ENCODE measurements around the gene NAV2.

The NAV2 gene

DNA sequence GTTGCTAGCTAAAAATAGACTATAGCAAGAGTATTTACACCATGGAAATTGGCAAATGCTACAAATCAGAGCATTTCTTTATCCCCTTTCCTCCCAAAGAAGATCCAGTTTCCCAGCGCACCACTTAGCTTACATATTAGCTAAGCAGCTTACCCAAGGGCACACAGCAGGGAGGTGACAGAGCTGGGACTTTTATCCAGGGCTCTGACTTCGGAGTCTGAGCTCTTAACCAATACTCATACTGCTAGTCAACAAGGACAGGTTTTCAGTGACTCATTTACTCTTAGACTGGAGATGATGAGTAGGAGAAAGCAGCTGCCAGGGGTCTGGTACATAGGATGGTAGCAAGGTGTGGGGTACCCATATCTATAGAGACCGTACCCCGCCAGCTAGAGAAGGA lies 38.4 kb downstream of the NAV2 start:
- DNase-seq: no peak

GRCh38 chr11:19753451-19754106 lies 40.9 kb downstream of the NAV2 start:
- no peak for DNase-seq

DNA sequence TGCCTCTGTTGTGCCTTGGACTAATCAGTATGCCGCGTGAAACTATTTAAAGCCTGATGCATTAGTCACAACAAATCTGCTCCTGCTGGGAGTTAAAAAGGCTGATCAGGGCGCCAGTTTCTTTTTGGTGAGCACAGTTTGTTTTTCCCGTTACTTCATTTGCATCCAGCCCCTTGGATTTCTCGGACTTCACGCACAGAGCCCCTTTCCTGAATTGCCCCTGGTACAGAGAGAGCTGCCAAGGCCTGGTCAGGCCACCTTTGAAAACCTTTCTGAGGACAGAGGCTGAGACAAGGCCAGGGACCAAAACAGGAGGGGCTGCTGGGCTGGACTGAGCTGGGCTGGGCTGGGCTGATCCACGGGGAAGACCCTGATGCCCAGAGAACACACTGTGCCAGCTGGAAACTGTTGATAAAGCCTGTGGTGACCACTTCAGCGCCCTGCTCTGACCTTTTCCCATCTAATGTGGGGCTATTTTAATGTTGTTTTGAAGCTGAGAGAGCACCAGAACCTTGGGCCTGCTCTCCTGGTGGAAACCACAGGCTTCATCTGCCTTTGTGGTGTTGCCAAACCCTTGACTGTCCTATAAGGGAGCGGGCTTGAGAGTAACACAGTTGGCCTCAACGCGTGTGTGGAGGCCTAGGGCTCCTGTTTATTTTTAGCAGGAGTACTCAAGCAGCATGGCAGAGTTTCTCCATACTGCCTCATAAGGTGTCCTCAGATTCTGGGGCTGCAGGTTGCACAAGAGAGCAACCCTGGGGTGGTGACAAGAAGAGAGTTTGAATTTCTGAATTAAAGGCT lies 44.2 kb downstream of the NAV2 start:
- DNase-seq: no peak

GRCh38 chr11:19759389-19759788 lies 46.8 kb downstream of the NAV2 start:
- no peak for DNase-seq

- DNase-seq: no peak
Observed at GRCh38 chr11:19762266-19762665, 49.6 kb downstream of the NAV2 start.

DNA sequence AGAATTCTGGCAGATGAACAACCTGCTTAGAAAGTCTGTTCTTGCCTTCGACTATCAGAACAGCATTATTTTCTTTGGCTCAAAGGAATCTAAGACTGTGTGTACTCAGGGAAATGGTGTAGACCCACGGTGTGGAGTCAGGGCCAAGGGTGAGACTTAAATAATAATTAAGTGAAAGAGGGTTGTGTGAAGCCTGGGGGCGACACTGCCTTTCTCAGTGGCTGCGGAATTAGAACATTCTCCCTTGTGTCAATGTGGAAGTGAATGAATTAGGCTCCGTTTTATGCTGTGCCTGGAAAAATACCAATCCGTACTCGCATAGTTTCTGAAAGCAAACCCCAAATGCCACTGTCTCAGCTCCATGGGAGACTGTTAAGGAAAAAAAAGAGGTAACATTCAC lies 50.7 kb downstream of the NAV2 start:
- DNase-seq: no peak

DNA sequence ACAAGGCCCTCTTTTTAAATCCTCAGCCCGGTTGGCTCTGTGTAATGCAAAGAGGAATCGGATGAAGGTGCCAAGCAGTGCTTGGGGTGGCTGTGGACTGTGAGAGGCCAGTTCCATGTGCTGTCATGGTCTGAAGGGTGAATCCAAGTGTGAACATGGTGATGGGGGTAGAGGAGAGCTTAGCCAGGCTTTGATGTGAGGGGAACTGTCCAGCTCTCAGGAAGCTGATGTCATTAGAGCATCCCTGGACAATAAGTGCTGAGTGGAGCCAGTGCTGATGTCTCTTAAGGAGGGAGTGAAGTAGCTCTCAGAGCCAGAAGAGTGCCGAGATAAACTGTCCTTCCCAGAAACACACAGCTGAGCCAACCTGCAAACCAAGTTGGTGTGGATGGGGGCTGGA lies 53.6 kb downstream of the NAV2 start:
- no peak for DNase-seq

DNA sequence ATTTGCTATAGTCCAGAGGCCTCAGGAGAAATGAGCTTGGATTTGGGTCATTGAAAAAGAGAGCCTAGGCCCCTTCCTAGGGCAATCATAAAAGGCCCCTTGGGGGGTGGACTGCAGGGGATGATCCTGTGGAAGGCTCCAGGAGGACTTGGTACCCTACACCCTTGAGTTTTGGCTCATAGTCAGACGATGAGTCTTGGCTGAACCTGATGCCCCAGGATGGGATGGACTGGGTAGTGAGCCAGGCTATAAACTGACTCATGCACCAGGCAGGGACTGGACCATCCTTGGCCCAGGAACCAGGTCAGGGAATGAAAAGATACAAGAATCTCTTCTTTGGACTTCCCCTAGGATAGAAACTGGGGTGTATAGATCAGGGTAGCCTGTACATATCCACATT lies 54.2 kb downstream of the NAV2 start:
- DNase-seq: no peak

- no peak for DNase-seq
Observed at GRCh38 chr11:19767627-19768151, 55.1 kb downstream of the NAV2 start.

DNA sequence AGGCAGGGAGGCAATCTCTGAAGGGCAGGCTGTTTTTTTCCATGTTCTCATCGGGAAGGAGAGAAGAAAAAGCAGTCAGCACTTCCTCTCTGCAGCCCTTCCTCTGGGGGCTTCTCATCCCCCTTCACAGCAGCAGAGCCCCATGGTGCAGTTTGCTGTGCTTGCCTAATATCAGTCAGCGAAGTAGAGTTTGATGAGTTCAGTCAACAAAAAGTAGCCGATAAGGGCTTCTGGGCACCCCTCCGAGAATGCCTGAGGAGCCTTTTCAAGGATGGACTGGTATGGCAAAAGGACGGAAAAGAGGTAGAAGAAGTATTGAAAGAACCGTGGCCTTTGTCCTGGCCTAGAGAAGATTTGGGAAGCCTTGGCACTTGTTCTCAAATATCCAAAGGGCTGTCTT lies 55.6 kb downstream of the NAV2 start:
- no peak for DNase-seq

DNA sequence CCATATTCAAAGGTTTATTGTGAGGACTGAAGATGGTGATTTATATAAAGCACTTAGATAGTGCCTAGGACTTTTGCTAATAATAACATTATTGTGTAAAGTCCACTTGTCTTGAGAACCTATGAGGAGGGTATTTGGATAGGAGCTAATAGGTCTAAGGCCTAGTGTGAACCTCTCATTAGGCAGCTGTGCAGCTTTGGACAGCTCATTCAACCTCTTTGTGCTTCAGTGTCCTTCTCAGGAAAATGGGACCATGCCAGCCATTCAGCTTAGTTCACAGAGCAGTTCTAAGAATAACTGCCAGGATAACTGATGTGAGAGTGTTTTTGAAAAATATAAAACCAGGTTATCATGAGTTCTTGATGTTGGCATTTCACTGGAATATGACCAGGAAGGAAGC lies 56.2 kb downstream of the NAV2 start:
- no peak for DNase-seq

GRCh38 chr11:19769820-19770219 lies 57.2 kb downstream of the NAV2 start:
- DNase-seq: no peak

GRCh38 chr11:19770277-19770676 lies 57.6 kb downstream of the NAV2 start:
- DNase-seq: no peak

DNA sequence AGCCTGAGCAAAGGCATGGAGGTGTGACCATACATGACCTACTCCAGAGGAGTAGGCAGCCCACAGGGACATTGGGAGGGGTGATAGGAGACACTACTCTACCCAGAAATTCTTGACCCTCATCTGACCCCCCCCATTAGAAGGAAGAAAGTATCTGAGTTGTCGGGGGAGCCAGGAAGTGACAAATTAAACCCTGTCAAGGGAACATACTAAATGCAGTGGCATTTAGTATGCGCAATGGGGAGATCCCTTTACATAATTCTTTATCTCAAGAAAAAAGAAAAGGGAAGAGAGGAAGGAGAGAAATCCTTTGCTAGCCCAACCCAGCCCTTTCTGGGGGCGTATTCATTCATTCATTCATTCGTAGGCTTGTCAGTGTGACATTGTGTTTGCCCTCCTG lies 58.8 kb downstream of the NAV2 start:
- no peak for DNase-seq

DNA sequence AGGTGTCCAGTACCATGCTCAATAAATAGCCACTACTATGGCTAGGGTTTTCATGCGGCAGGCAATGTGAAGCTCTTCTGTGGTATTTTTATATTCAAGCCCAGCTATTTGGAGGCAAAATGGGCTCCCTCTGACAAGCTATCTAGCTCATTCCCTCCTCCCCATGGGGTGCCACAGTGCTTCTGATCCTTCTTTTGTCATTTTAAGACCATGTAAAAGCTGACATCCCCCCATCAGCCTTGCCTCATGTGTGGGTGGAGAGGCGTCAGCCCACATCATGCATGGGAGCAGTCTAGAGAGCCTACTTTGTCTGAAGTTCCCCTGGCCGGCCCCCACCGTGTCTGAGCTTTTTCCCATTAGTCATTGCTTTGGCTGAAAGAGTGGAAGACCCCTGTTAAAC lies 59.8 kb downstream of the NAV2 start:
- DNase-seq: no peak

DNA sequence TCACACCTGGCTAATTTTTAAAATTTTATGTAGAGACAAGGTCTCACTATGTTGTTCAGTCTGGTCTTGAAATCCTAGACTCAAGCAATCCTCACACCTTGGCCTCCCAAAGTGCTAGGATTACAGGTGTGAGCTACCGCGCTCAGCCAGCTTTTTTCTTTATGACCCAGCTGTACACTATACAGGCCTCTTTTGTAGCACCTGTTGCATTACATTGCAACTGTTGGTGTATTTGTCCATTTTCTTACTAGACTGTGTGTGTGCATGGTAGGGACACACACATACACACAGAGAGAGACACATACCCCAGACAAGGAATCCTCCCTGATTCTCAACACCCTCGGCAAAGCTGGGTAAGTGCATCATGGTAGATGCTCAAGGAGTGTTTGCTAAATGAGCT lies 61.7 kb downstream of the NAV2 start:
- no peak for DNase-seq

GRCh38 chr11:19774817-19775580 lies 62.4 kb downstream of the NAV2 start:
- DNase-seq: no peak

GRCh38 chr11:19775622-19776021 lies 63.0 kb downstream of the NAV2 start:
- no peak for DNase-seq

- no peak for DNase-seq
Observed at GRCh38 chr11:19777039-19777376, 64.4 kb downstream of the NAV2 start.

DNA sequence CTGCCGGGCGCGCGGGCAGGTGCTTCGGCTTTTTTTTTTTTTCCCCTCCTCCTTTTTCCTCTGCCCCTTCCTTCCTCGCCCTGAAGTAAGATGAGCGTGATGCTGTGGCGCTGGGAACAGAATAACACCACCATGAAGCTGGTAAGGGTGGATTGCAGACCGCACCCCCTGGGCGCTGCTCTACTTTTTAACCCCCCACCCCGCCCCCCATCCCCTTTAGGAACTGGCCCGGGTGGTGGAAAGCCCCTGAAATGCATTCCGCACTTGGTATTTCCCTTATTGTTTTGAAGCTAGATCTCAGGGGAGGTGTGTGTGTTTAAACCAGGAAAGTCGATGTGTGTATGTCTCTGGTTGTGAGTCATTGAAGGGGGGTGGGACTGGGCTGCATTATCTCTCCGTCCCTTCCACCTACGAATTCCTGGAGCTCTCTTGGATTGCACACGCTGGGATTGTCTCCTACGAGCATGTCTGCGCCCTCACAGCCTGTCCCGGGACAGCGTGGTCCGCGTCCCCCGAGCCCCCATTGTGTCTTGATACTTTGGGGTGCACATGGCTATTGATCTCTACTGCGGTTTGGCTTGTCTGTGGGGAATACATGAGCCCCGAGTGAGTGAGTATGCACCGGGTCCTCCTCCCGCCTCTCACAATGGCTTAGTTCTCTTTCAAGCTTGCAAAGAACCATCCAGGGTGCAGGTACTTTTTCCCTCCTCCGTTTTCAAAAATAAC lies 64.9 kb downstream of the NAV2 start:
- DNase-seq: no peak

DNA sequence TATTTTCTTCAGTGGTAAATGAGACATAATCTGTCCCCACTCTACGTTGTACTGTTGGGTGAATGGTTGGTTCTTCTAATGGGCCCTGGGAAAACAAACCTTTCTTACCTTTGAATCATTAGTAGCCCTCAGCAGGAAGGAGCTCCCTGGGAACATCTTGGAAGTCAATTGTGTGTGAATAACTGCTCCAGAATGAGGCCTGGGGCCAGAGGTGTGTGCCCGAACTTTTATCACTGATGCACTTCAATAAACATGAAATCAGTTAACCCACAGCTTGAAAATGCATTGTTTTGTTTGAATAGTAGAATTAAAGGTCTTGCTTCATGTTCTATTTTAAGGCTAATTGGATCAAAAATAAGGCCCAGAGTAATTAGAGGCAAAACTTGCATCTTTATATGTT lies 67.1 kb downstream of the NAV2 start:
- DNase-seq: no peak

DNA sequence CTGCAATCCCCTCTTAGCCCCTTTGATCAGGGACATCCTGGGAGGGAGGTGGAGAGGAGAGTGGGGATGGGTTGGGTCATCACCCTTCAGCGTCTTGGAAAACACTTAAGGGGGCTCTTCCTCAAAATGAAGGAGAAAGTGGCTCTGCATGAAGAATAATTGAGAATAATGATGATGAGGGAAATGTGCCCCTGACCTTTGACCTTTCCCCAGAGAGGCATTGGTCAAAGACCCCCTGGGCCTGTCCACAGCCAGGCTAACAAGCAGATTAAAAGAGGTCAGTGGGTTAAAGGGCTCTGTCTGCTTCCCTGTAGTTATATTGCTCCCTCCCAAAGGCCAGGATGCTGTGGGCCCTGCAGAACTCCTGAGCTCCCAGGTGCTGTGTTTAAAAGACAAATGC lies 68.7 kb downstream of the NAV2 start:
- no peak for DNase-seq

- no peak for DNase-seq
Observed at GRCh38 chr11:19785265-19785664, 72.6 kb downstream of the NAV2 start.
